Measurements from ENCODE around the gene LEFTY1. TPM values are rescaled to one million over a fixed set of nuclear protein-coding genes. Genes with fewer than 3 reads are reported as not detected.

The LEFTY1 gene
- total RNA-seq, 1 donor from 2014 or later: not detected

DNA sequence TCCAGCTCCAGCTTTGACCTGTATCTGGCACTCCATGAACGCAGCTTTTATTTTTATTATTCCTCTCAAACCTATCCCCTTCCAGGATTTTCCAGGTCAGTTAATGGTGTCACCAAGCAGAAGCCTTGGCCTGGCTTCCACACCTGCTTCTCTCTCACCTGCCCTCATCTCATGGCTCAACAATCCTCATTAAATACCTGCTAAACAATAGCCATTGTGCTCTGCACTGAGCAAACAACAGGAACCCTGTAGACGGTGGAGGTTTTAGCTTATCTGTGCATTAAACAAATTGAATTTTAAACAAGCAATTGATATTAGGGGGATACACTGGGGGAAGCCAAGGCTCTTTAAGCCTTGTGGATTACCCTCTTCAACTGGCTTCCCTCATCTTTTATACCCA is 19.8 kb upstream of the LEFTY1 start:
- Mint-ChIP-seq H3K36me3 (ENCODE audit: low read depth) (no peaks in the 10 kb centered on the region), H3K4me3 (no peak overlapping the region), H3K4me1 (peaks cover 11% of the 10 kb centered on the region), H3K27ac (no peak overlapping the region), H3K27me3 (peaks cover 18% of the 10 kb centered on the region), H3K9me3 (peaks cover under 1% of the 10 kb centered on the region)
- no peak for DNase-seq
- intact Hi-C loops (cut with micrococcal nuclease): no loop called here

DNA sequence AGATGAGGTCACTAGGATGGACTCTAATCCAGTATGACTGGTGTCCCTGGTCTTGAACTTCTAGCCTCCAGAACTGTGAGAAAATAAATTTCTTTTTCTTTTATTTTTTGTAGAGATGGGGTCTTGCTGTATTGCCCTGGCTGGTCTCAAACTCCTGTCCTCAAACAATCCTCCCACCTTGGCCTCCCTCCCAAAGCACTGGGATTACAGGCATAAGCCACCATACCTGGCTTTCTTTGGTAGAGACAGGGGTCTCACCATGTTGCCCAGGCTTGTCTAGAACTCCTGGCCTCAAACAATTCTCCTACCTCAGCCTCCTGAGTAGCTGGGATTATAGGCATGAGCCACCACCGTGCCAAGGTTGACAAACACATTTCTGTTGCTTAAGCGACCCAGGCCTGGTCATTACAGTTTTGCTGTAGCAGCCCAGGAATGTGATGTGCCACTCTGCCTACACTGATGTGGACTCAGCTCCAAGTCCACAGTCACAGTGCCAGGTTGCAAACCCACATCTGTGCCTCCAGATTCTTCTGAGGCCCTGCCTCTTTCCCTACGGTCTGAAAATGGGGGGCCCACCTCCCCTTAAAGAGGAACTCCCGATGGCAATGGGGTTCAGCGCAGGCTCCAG is 19.2 kb upstream of the LEFTY1 start:
- DNase-seq: no peak
- Mint-ChIP-seq H3K4me3 (no peak overlapping the region), H3K36me3 (ENCODE audit: low read depth) (no peaks in the 10 kb centered on the region), H3K9me3 (peaks cover 3% of the 10 kb centered on the region), H3K27ac (no peak overlapping the region), H3K27me3 (peaks cover 21% of the 10 kb centered on the region), H3K4me1 (peaks cover 14% of the 10 kb centered on the region)
- intact Hi-C loops (cut with micrococcal nuclease): no loop called here

DNA sequence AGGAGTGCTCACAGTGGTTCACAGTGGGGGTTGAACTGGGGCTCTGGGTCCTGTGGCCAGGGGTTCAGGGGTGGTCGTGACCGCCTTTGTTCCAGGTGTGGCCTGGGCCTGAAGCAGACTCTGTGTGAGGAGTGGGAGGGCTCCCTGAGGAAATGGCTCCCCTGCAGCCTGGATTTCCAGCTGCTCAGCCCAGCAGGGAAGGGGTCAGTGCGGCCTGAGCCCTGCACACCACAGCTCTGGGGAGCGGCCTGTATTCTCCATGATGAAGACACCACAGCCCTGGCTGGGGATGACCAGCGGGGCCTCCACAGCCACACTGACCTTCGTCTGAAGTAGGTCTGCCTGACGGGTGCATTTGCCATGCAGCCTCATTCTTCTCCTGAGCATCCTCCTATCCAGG is 18.4 kb upstream of the LEFTY1 start:
- Mint-ChIP-seq H3K4me3 (no peak overlapping the region), H3K27ac (no peak overlapping the region), H3K4me1 (peaks cover 14% of the 10 kb centered on the region), H3K27me3 (peaks cover 21% of the 10 kb centered on the region), H3K36me3 (ENCODE audit: low read depth) (no peaks in the 10 kb centered on the region), H3K9me3 (peaks cover 3% of the 10 kb centered on the region)
- no peak for DNase-seq
- intact Hi-C loops (cut with micrococcal nuclease): no loop called here

GRCh38 chr1:225906467-225906866 is 17.5 kb upstream of the LEFTY1 start:
- intact Hi-C loops (cut with micrococcal nuclease): no loop called here
- Mint-ChIP-seq H3K27ac (no peak overlapping the region), H3K27me3 (peaks cover 18% of the 10 kb centered on the region), H3K4me1 (peaks cover 11% of the 10 kb centered on the region), H3K4me3 (no peak overlapping the region), H3K36me3 (ENCODE audit: low read depth) (no peaks in the 10 kb centered on the region), H3K9me3 (peaks cover 3% of the 10 kb centered on the region)
- no peak for DNase-seq

- intact Hi-C loops (cut with micrococcal nuclease): no loop called here
Measured at GRCh38 chr1:225903623-225904022, 14.7 kb upstream of the LEFTY1 start.

DNA sequence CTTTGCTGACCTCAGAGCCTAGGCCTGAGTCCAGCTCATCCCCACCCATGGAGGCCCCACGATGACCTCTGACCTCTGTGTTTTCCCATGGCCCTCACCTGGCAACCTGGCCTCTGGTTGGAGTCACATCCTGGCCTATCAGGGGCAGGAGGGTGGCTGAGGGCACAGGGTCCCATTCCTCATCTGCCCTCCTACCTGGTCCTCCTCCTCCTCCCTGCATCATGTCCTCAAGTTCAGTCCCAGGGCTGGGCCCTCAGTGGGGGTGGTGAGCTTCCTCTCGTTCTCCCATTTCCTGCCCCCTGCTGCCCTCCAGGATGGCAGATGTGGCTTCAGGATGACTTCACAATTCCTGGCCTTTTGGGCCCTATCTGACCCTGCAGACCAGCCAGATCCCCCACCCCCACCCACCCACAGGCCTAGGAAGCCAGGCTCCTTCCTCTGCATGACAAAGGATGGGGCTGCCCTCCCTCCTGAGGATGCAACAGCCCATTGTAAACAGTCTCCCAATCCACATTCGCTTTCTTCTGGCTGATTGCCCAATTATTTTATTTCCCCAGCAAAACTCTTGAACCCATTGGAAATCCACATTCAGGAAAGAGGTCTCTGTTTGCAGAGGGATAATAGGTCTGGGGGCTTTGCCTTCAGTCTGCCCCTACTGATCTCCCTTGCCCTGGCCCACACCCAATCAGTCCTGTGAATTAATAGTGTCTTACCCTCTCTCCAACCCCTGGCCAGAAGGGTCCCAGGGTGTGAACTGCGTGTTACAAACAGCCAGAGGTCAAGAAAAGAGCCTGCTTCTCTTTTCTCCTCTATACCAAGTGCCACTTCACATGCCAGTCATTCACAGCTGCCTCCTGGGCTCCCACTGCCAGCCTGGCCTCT is 10.3 kb upstream of the LEFTY1 start:
- Mint-ChIP-seq H3K27ac (no peak overlapping the region), H3K36me3 (ENCODE audit: low read depth) (peaks cover 2% of the 10 kb centered on the region), H3K4me3 (no peak overlapping the region), H3K4me1 (peaks cover 39% of the 10 kb centered on the region), H3K9me3 (peaks cover 3% of the 10 kb centered on the region), H3K27me3 (peaks cover 18% of the 10 kb centered on the region)
- DNase-seq: no peak
- intact Hi-C loops (cut with micrococcal nuclease): no loop called here

More at GRCh38 chr1:225903623-225904022, 14.7 kb upstream of the LEFTY1 start:
- Mint-ChIP-seq H3K36me3 (ENCODE audit: low read depth) (no peaks in the 10 kb centered on the region), H3K9me3 (peaks cover 3% of the 10 kb centered on the region), H3K27me3 (peaks cover 21% of the 10 kb centered on the region), H3K4me3 (no peak overlapping the region), H3K27ac (no peak overlapping the region), H3K4me1 (peaks cover 13% of the 10 kb centered on the region)
- DNase-seq: no peak

DNA sequence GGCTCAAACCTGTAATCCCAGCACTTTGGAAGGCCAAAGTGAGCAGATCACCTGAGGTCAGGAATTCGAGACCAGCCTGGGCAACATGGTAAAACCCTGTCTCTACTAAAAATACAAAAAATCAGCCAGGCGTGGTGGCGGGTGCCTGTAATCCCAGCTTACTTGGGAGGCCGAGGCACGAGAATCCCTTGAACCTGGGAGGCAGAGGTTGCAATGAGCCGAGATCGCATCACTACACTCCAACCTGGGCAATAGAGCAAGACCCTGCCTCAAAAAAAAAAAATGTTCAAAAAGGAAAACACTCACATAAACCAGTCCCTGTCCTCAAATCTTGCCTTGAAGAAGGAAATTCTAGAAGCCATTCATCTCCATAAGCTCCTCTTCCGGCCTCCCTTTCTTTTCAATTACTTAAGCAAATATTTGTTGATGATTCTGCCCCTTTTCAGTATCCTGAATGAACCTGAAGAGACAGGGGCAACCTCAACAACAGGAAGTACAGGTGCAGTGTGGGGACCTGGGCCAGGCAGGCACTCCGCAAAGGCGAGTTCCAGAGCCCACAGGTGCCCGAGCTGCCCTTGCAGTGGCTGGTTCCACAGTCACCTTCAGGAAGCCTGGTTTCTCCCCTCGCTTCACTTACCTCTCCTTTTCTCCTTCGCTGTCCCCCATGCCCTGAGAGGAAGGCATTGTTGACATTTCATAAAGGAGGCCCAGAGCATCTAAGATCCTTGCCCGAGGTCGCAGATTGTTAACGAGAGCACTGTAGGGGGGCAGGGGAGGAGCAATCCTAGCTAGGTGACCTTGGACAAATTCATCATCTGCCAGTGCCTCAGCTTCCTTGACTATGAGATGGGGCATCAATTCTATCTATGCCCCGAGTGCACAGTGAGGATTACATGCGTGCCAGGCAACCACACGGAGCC is 8.9 kb upstream of the LEFTY1 start:
- Mint-ChIP-seq H3K27ac (peak overlapping the region; percentile 84), H3K27me3 (peaks cover 17% of the 10 kb centered on the region), H3K4me1 (peaks cover 39% of the 10 kb centered on the region), H3K36me3 (ENCODE audit: low read depth) (peaks cover 2% of the 10 kb centered on the region), H3K4me3 (peak overlapping the region; percentile 75), H3K9me3 (no peaks in the 10 kb centered on the region)
- intact Hi-C loops (cut with micrococcal nuclease): loop anchor here (1.0 kb wide), 5 partner anchors 17 to 470 kb away; partner anchors contain the start of genes LBR and PYCR2
- DNase-seq: peak; percentile 74

GRCh38 chr1:225896937-225897549 is 8.1 kb upstream of the LEFTY1 start:
- Mint-ChIP-seq H3K27ac (peak overlapping the region; percentile 84), H3K36me3 (ENCODE audit: low read depth) (peaks cover 2% of the 10 kb centered on the region), H3K9me3 (no peaks in the 10 kb centered on the region), H3K4me1 (peaks cover 39% of the 10 kb centered on the region), H3K27me3 (peaks cover 17% of the 10 kb centered on the region), H3K4me3 (peak overlapping the region; percentile 75)
- intact Hi-C loops (cut with micrococcal nuclease): loop anchor here (1.0 kb wide), 5 partner anchors 16 to 469 kb away; partner anchors contain the start of genes LBR and PYCR2
- peak; percentile 95 for DNase-seq

DNA sequence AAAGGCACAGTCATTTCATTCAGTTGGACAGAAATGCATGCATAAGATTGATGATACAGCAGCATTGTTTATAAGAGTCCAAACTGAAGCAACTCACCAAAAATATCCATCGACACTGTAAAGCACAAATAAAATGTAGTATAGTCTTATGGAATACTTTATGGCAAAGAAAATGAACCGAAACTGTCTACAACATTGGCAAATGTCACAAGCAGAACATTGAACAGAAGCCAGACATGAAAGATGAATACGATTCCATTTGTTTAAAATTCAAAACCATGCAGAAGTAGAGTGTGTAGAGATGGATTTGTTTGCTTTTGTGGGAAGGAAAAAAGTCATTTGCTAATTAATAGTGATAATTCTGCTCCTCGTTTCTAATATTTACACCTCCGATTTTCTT is 7.5 kb upstream of the LEFTY1 start:
- Mint-ChIP-seq H3K27me3 (peaks cover 17% of the 10 kb centered on the region), H3K27ac (peak overlapping the region; percentile 84), H3K36me3 (ENCODE audit: low read depth) (peaks cover 2% of the 10 kb centered on the region), H3K4me1 (peaks cover 39% of the 10 kb centered on the region), H3K9me3 (no peaks in the 10 kb centered on the region), H3K4me3 (peak overlapping the region; percentile 75)
- intact Hi-C loops (cut with micrococcal nuclease): no loop called here
- DNase-seq: no peak

- H3K4me1 Mint-ChIP-seq: peaks cover 20% of the 10 kb centered on the region
- peaks cover 2% of the 10 kb centered on the region for H3K36me3 Mint-ChIP-seq (ENCODE audit: low read depth)
- no peak overlapping the region for H3K27ac Mint-ChIP-seq
- H3K9me3 Mint-ChIP-seq: no peaks in the 10 kb centered on the region
- DNase-seq: no peak
- H3K4me3 Mint-ChIP-seq: no peak overlapping the region
- H3K27me3 Mint-ChIP-seq: peaks cover 17% of the 10 kb centered on the region
- intact Hi-C loops (cut with micrococcal nuclease): no loop called here
Measured at GRCh38 chr1:225892307-225892706, 3.4 kb upstream of the LEFTY1 start.

GRCh38 chr1:225891229-225891972 is 2.5 kb upstream of the LEFTY1 start:
- no peak for DNase-seq
- intact Hi-C loops (cut with micrococcal nuclease): no loop called here
- Mint-ChIP-seq H3K27ac (no peak overlapping the region), H3K4me3 (no peak overlapping the region), H3K27me3 (peaks cover 19% of the 10 kb centered on the region), H3K9me3 (no peaks in the 10 kb centered on the region), H3K36me3 (ENCODE audit: low read depth) (no peaks in the 10 kb centered on the region), H3K4me1 (peaks cover 11% of the 10 kb centered on the region)

DNA sequence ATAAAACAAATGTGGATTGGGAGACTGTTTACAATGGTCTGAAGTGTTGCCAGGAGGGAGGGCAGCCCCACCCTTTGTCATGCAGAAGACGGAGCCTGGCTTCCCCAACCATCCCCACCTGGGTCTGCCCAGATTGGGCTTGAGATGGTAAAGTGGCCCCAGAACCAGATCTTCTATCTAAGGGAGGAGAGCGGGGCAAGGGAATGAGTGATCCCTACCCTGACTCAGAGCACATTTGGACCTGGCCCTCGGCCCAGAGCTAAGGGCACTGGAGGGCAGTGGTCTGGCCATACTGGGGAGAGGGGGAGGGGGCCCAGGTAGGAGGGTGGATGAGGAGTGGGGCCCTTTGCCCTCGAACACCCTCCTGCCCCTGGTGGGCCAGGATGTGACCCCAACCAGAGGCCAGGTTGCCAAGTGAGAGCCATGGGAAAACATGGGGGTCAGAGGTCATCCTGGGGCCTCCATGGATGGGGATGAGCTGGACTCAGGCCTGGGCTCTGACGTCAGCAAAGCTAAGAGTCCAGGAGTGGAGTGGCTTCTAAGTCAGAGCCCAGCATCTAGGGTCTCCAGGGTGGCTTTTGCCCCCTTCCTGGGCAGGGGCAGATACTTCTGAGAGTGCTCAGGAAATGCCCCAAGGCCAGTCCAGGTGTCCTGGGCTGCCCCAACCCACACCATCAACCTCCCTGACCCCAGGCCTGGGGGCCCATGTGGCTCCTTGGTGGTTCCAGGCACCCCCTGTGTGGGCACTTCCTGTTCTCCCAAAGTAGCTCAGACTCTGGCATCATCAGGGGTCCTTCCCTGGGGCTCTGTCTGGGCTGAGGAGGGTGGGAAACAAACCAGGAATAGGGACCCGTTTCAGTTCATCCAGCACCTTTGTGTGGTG is 1.6 kb upstream of the LEFTY1 start:
- Mint-ChIP-seq H3K4me3 (no peak overlapping the region), H3K27me3 (peaks cover 21% of the 10 kb centered on the region), H3K36me3 (ENCODE audit: low read depth) (no peaks in the 10 kb centered on the region), H3K9me3 (no peaks in the 10 kb centered on the region), H3K4me1 (peaks cover 6% of the 10 kb centered on the region), H3K27ac (no peak overlapping the region)
- no peak for DNase-seq
- intact Hi-C loops (cut with micrococcal nuclease): no loop called here
